ENCODE data around the gene COL1A2.

The COL1A2 gene

GRCh38 chr7:94406696-94407095, 12.0 kb downstream of the COL1A2 start:
- no peak overlapping the region for H3K4me3 Mint-ChIP-seq
- H3K9me3 Mint-ChIP-seq = no peaks in the 10 kb centered on the region
- H3K4me1 Mint-ChIP-seq (ENCODE audit: low read depth) = no peaks in the 10 kb centered on the region
- intact Hi-C loops (cut with micrococcal nuclease) = no loop called here
- no peak overlapping the region for H3K27ac Mint-ChIP-seq
- no peaks in the 10 kb centered on the region for H3K36me3 Mint-ChIP-seq (ENCODE audit: low read depth)
- no peaks in the 10 kb centered on the region for H3K27me3 Mint-ChIP-seq

GRCh38 chr7:94409200-94409948, 14.7 kb downstream of the COL1A2 start:
- Mint-ChIP-seq H3K9me3 (no peaks in the 10 kb centered on the region), H3K4me3 (no peak overlapping the region), H3K4me1 (ENCODE audit: low read depth) (no peaks in the 10 kb centered on the region), H3K36me3 (ENCODE audit: low read depth) (no peaks in the 10 kb centered on the region), H3K27me3 (no peaks in the 10 kb centered on the region), H3K27ac (no peak overlapping the region)
- intact Hi-C loops (cut with micrococcal nuclease) = no loop called here

- Mint-ChIP-seq H3K9me3 (no peaks in the 10 kb centered on the region), H3K27me3 (no peaks in the 10 kb centered on the region), H3K4me1 (ENCODE audit: low read depth) (no peaks in the 10 kb centered on the region), H3K4me3 (no peak overlapping the region), H3K36me3 (ENCODE audit: low read depth) (no peaks in the 10 kb centered on the region), H3K27ac (no peak overlapping the region)
- intact Hi-C loops (cut with micrococcal nuclease) = no loop called here
Observed at GRCh38 chr7:94410413-94411187, 15.9 kb downstream of the COL1A2 start.

- Mint-ChIP-seq H3K4me3 (no peak overlapping the region), H3K27me3 (no peaks in the 10 kb centered on the region), H3K27ac (no peak overlapping the region), H3K36me3 (ENCODE audit: low read depth) (no peaks in the 10 kb centered on the region), H3K9me3 (no peaks in the 10 kb centered on the region), H3K4me1 (ENCODE audit: low read depth) (no peaks in the 10 kb centered on the region)
- intact Hi-C loops (cut with micrococcal nuclease) = no loop called here
Observed at GRCh38 chr7:94411188-94411466, 16.4 kb downstream of the COL1A2 start.

- Mint-ChIP-seq H3K36me3 (ENCODE audit: low read depth) (no peaks in the 10 kb centered on the region), H3K4me1 (ENCODE audit: low read depth) (no peaks in the 10 kb centered on the region), H3K4me3 (no peak overlapping the region), H3K27me3 (no peaks in the 10 kb centered on the region), H3K9me3 (no peaks in the 10 kb centered on the region), H3K27ac (no peak overlapping the region)
- intact Hi-C loops (cut with micrococcal nuclease) = no loop called here
Observed at GRCh38 chr7:94412762-94413322, 18.1 kb downstream of the COL1A2 start.

- no peaks in the 10 kb centered on the region for H3K9me3 Mint-ChIP-seq
- no peaks in the 10 kb centered on the region for H3K4me1 Mint-ChIP-seq (ENCODE audit: low read depth)
Observed at GRCh38 chr7:94414481-94414880, 19.8 kb downstream of the COL1A2 start.

GRCh38 chr7:94414980-94415379, 20.3 kb downstream of the COL1A2 start:
- no peaks in the 10 kb centered on the region for H3K36me3 Mint-ChIP-seq (ENCODE audit: low read depth)
- H3K27ac Mint-ChIP-seq = no peak overlapping the region
- H3K9me3 Mint-ChIP-seq = no peaks in the 10 kb centered on the region
- no peaks in the 10 kb centered on the region for H3K27me3 Mint-ChIP-seq
- no peak overlapping the region for H3K4me3 Mint-ChIP-seq
- H3K4me1 Mint-ChIP-seq (ENCODE audit: low read depth) = no peaks in the 10 kb centered on the region
- intact Hi-C loops (cut with micrococcal nuclease) = no loop called here

More at GRCh38 chr7:94414481-94414880, 19.8 kb downstream of the COL1A2 start:
- Mint-ChIP-seq H3K4me3 (no peak overlapping the region), H3K36me3 (ENCODE audit: low read depth) (no peaks in the 10 kb centered on the region), H3K27ac (no peak overlapping the region), H3K27me3 (no peaks in the 10 kb centered on the region)
- intact Hi-C loops (cut with micrococcal nuclease) = no loop called here

GRCh38 chr7:94417306-94417705, 22.6 kb downstream of the COL1A2 start:
- Mint-ChIP-seq H3K36me3 (ENCODE audit: low read depth) (no peaks in the 10 kb centered on the region), H3K27me3 (no peaks in the 10 kb centered on the region), H3K9me3 (no peaks in the 10 kb centered on the region), H3K4me1 (ENCODE audit: low read depth) (no peaks in the 10 kb centered on the region), H3K27ac (no peak overlapping the region), H3K4me3 (no peak overlapping the region)
- intact Hi-C loops (cut with micrococcal nuclease) = no loop called here

- H3K9me3 Mint-ChIP-seq = no peaks in the 10 kb centered on the region
- no peak overlapping the region for H3K4me3 Mint-ChIP-seq
- H3K4me1 Mint-ChIP-seq (ENCODE audit: low read depth) = no peaks in the 10 kb centered on the region
- no peaks in the 10 kb centered on the region for H3K27me3 Mint-ChIP-seq
- intact Hi-C loops (cut with micrococcal nuclease) = no loop called here
- H3K27ac Mint-ChIP-seq = no peak overlapping the region
- H3K36me3 Mint-ChIP-seq (ENCODE audit: low read depth) = no peaks in the 10 kb centered on the region
Observed at GRCh38 chr7:94417901-94418300, 23.2 kb downstream of the COL1A2 start.

GRCh38 chr7:94418851-94419250, 24.2 kb downstream of the COL1A2 start:
- Mint-ChIP-seq H3K9me3 (no peaks in the 10 kb centered on the region), H3K27me3 (no peaks in the 10 kb centered on the region), H3K4me3 (no peak overlapping the region), H3K27ac (no peak overlapping the region), H3K36me3 (ENCODE audit: low read depth) (no peaks in the 10 kb centered on the region), H3K4me1 (ENCODE audit: low read depth) (no peaks in the 10 kb centered on the region)
- intact Hi-C loops (cut with micrococcal nuclease) = no loop called here

- no peaks in the 10 kb centered on the region for H3K4me1 Mint-ChIP-seq (ENCODE audit: low read depth)
- intact Hi-C loops (cut with micrococcal nuclease) = no loop called here
- H3K27me3 Mint-ChIP-seq = no peaks in the 10 kb centered on the region
- H3K36me3 Mint-ChIP-seq (ENCODE audit: low read depth) = no peaks in the 10 kb centered on the region
- no peak overlapping the region for H3K27ac Mint-ChIP-seq
- H3K9me3 Mint-ChIP-seq = no peaks in the 10 kb centered on the region
- no peak overlapping the region for H3K4me3 Mint-ChIP-seq
Observed at GRCh38 chr7:94420328-94420727, 25.6 kb downstream of the COL1A2 start.

- H3K27me3 Mint-ChIP-seq = no peaks in the 10 kb centered on the region
- H3K4me1 Mint-ChIP-seq (ENCODE audit: low read depth) = no peaks in the 10 kb centered on the region
- H3K36me3 Mint-ChIP-seq (ENCODE audit: low read depth) = no peaks in the 10 kb centered on the region
- no peak overlapping the region for H3K4me3 Mint-ChIP-seq
- no peak overlapping the region for H3K27ac Mint-ChIP-seq
- H3K9me3 Mint-ChIP-seq = no peaks in the 10 kb centered on the region
- intact Hi-C loops (cut with micrococcal nuclease) = no loop called here
Observed at GRCh38 chr7:94421681-94422080, 27.0 kb downstream of the COL1A2 start.

GRCh38 chr7:94422136-94422535, 27.4 kb downstream of the COL1A2 start:
- Mint-ChIP-seq H3K27me3 (no peaks in the 10 kb centered on the region), H3K27ac (no peak overlapping the region), H3K4me3 (no peak overlapping the region), H3K9me3 (no peaks in the 10 kb centered on the region), H3K4me1 (ENCODE audit: low read depth) (no peaks in the 10 kb centered on the region), H3K36me3 (ENCODE audit: low read depth) (no peaks in the 10 kb centered on the region)
- intact Hi-C loops (cut with micrococcal nuclease) = no loop called here

- no peaks in the 10 kb centered on the region for H3K9me3 Mint-ChIP-seq
- no peak overlapping the region for H3K4me3 Mint-ChIP-seq
- H3K36me3 Mint-ChIP-seq (ENCODE audit: low read depth) = no peaks in the 10 kb centered on the region
- no peaks in the 10 kb centered on the region for H3K4me1 Mint-ChIP-seq (ENCODE audit: low read depth)
- no peaks in the 10 kb centered on the region for H3K27me3 Mint-ChIP-seq
- H3K27ac Mint-ChIP-seq = no peak overlapping the region
- intact Hi-C loops (cut with micrococcal nuclease) = no loop called here
Observed at GRCh38 chr7:94422827-94423460, 28.2 kb downstream of the COL1A2 start.
